GM18909 (cell line): Measurements from ENCODE around the gene RBBP4.
"Not testable (repeated sequence)": the region's sequence is repeated elsewhere in the genome, so short reads cannot be mapped to it uniquely, and the experiment has no call there.

Experiments used
- ATAC-seq: cut with Tn5 transposase; IDR thresholded peaks from one replicate; pipeline ENCODE4 v1.9.1; 2021; ENCODE audit warnings: mild to moderate bottlenecking; ENCODE audit not compliant: unreplicated experiment, poor library complexity

RBBP4 gene

GRCh38 chr1:32636914-32637645 is 13.9 kb upstream of the RBBP4 start:
- no peak for ATAC-seq

- no peak for ATAC-seq
These were observed 11.4 kb upstream of the RBBP4 start for GRCh38 chr1:32639489-32640075.

- not testable (repeated sequence) for ATAC-seq
These were observed 8.6 kb upstream of the RBBP4 start for GRCh38 chr1:32642292-32642827.

GRCh38 chr1:32644426-32644825 is 6.6 kb upstream of the RBBP4 start:
- no peak for ATAC-seq

GRCh38 chr1:32647308-32648134 is 3.5 kb upstream of the RBBP4 start:
- ATAC-seq, result no peak

GRCh38 chr1:32650248-32650751 is 708 bp upstream of the RBBP4 start, which contains the start of gene ZBTB8OS:
Gene ZBTB8OS (minus strand): TSS chr1:32650550. CDS start chr1:32650529, 21 bp downstream.
- ATAC-seq, result peak; percentile 66

GRCh38 chr1:32651461-32652073 is 559 bp downstream of the RBBP4 start:
- ATAC-seq, result peak; percentile 22

GRCh38 chr1:32652244-32652962 is 1.4 kb downstream of the RBBP4 start:
- no peak for ATAC-seq

- no peak for ATAC-seq
These were observed 8.6 kb downstream of the RBBP4 start for GRCh38 chr1:32659581-32659980.

GRCh38 chr1:32665915-32666314 is 14.9 kb downstream of the RBBP4 start:
- ATAC-seq, result no peak

GRCh38 chr1:32666901-32667566 is 16.0 kb downstream of the RBBP4 start:
- no peak for ATAC-seq

- ATAC-seq, result not testable (repeated sequence)
These were observed 17.7 kb downstream of the RBBP4 start for GRCh38 chr1:32668716-32669115.

- ATAC-seq, result no peak
These were observed 25.9 kb downstream of the RBBP4 start for GRCh38 chr1:32676945-32677344.

- ATAC-seq, result not testable (repeated sequence)
These were observed 29.0 kb downstream of the RBBP4 start for GRCh38 chr1:32679993-32680392.

- no peak for ATAC-seq
These were observed 29.6 kb downstream of the RBBP4 start for GRCh38 chr1:32680642-32681041.

- no peak for ATAC-seq
These were observed 30.5 kb downstream of the RBBP4 start for GRCh38 chr1:32681509-32681908.

- ATAC-seq, result no peak
These were observed 31.0 kb downstream of the RBBP4 start for GRCh38 chr1:32681999-32682398.

GRCh38 chr1:32683397-32683796 is 32.4 kb downstream of the RBBP4 start:
- ATAC-seq, result no peak
